ENCODE measurements around the gene CEP72. TPM values are rescaled to one million over a fixed set of nuclear protein-coding genes. Genes with fewer than 3 reads are reported as not detected.

Gene CEP72
- total RNA-seq, 2 donors from 2014 or later, result 35.6 to 36.5 TPM

- H3K4me3 Mint-ChIP-seq, result no peak overlapping the region
- H3K4me3 ChIP-seq (ENCODE audit: low read length), result no peak overlapping the region
- H3K4me1 ChIP-seq (ENCODE audit: control insufficient read depth, insufficient read depth, low read length), result no peaks in the 10 kb centered on the region
- peaks cover 7% of the 10 kb centered on the region for H3K27me3 ChIP-seq (ENCODE audit: control insufficient read depth, insufficient read depth, low read length, poor library complexity, severe bottlenecking)
- H3K36me3 ChIP-seq (ENCODE audit: control insufficient read depth, insufficient read depth, low read length), result no peaks in the 10 kb centered on the region
- H3K36me3 Mint-ChIP-seq (ENCODE audit: low read depth), result no peaks in the 10 kb centered on the region
- no peak overlapping the region for H3K27ac ChIP-seq (ENCODE audit: low read depth, low read length)
- no peak overlapping the region for H3K27ac Mint-ChIP-seq
- peaks cover 26% of the 10 kb centered on the region for H3K27me3 Mint-ChIP-seq (ENCODE audit: insufficient read depth)
- no peak overlapping the region for H3K9ac ChIP-seq (ENCODE audit: extremely low read depth, low read length, poor library complexity, severe bottlenecking)
- WGBS, 2 experiments (ENCODE audit: insufficient coverage in 1 of 2, insufficient read length in 1 of 2), result 92 to 94% methylated on average over 16 to 23 of the region's 23 CpGs
- DNase-seq, result no peak
- peaks cover 5% of the 10 kb centered on the region for H3K9me3 ChIP-seq (ENCODE audit: control insufficient read depth, low read length)
- H3K9me3 Mint-ChIP-seq, result peaks cover 4% of the 10 kb centered on the region
- TF ChIP-seq CTCF (conservative IDR thresholded peaks at IDR 0.05), result no peak
- H3K4me1 Mint-ChIP-seq, result peaks cover 4% of the 10 kb centered on the region
Measured at GRCh38 chr5:569358-569867, 42.7 kb upstream of the CEP72 start.

GRCh38 chr5:569868-570361 is 42.2 kb upstream of the CEP72 start:
- Histone ChIP-seq H3K4me3 (ENCODE audit: low read length) (no peak overlapping the region), H3K27ac (ENCODE audit: low read depth, low read length) (no peak overlapping the region), H3K4me1 (ENCODE audit: control insufficient read depth, insufficient read depth, low read length) (no peaks in the 10 kb centered on the region), H3K27me3 (ENCODE audit: control insufficient read depth, insufficient read depth, low read length, poor library complexity, severe bottlenecking) (peaks cover 7% of the 10 kb centered on the region), H3K9me3 (ENCODE audit: control insufficient read depth, low read length) (peaks cover 5% of the 10 kb centered on the region), H3K9ac (ENCODE audit: extremely low read depth, low read length, poor library complexity, severe bottlenecking) (no peak overlapping the region), H3K36me3 (ENCODE audit: control insufficient read depth, insufficient read depth, low read length) (no peaks in the 10 kb centered on the region)
- WGBS, 2 experiments (ENCODE audit: insufficient coverage in 1 of 2, insufficient read length in 1 of 2), result 91% methylated on average over 19 to 21 of the region's 21 CpGs
- no peak overlapping the region for H3K4me3 Mint-ChIP-seq
- H3K27ac Mint-ChIP-seq, result no peak overlapping the region
- H3K27me3 Mint-ChIP-seq (ENCODE audit: insufficient read depth), result peaks cover 27% of the 10 kb centered on the region
- no peaks in the 10 kb centered on the region for H3K36me3 Mint-ChIP-seq (ENCODE audit: low read depth)
- TF ChIP-seq CTCF (conservative IDR thresholded peaks at IDR 0.05), result no peak
- H3K4me1 Mint-ChIP-seq, result peaks cover 4% of the 10 kb centered on the region
- DNase-seq, result no peak
- peaks cover 4% of the 10 kb centered on the region for H3K9me3 Mint-ChIP-seq

GRCh38 chr5:570446-570845 is 41.7 kb upstream of the CEP72 start:
- H3K4me3 Mint-ChIP-seq, result no peak overlapping the region
- no peaks in the 10 kb centered on the region for H3K36me3 Mint-ChIP-seq (ENCODE audit: low read depth)
- Histone ChIP-seq H3K9ac (ENCODE audit: extremely low read depth, low read length, poor library complexity, severe bottlenecking) (no peak overlapping the region), H3K4me3 (ENCODE audit: low read length) (no peak overlapping the region), H3K27me3 (ENCODE audit: control insufficient read depth, insufficient read depth, low read length, poor library complexity, severe bottlenecking) (peaks cover 7% of the 10 kb centered on the region), H3K27ac (ENCODE audit: low read depth, low read length) (no peak overlapping the region), H3K4me1 (ENCODE audit: control insufficient read depth, insufficient read depth, low read length) (no peaks in the 10 kb centered on the region), H3K36me3 (ENCODE audit: control insufficient read depth, insufficient read depth, low read length) (no peaks in the 10 kb centered on the region), H3K9me3 (ENCODE audit: control insufficient read depth, low read length) (peaks cover 5% of the 10 kb centered on the region)
- no peak overlapping the region for H3K27ac Mint-ChIP-seq
- DNase-seq, result peak; percentile 13
- H3K9me3 Mint-ChIP-seq, result peaks cover 5% of the 10 kb centered on the region
- TF ChIP-seq CTCF (conservative IDR thresholded peaks at IDR 0.05), result no peak
- 95 to 100% methylated on average over 4 to 17 of the region's 17 CpGs for WGBS, 2 experiments (ENCODE audit: insufficient coverage in 1 of 2, insufficient read length in 1 of 2)
- peaks cover 32% of the 10 kb centered on the region for H3K27me3 Mint-ChIP-seq (ENCODE audit: insufficient read depth)
- H3K4me1 Mint-ChIP-seq, result peaks cover 4% of the 10 kb centered on the region

Measured in endodermal cell (in vitro differentiated cells).